WERI-Rb-1 (cell line): ENCODE data around the gene MAPK12.

Experiments used
- DNase-seq: peaks from one replicate; pipeline ENCODE4 v3.0.0-alpha.2; 2020
- H3K27ac ChIP-seq: fragments of 250-450 bp; sonication (Bioruptor Pico); 2 replicates; pipeline ENCODE4 v1.5.1; 2020; ENCODE audit warnings: mild to moderate bottlenecking, moderate library complexity
- H3K27me3 ChIP-seq: fragments of 250-450 bp; sonication (Bioruptor Pico); 2 replicates; pipeline ENCODE4 v1.5.1; 2021; ENCODE audit warnings: mild to moderate bottlenecking, low read depth, moderate library complexity; ENCODE audit not compliant: insufficient read depth, severe bottlenecking
- H3K36me3 ChIP-seq: fragments of 250-450 bp; sonication (Bioruptor Pico); 2 replicates; pipeline ENCODE4 v1.5.1; 2020; ENCODE audit warnings: mild to moderate bottlenecking, moderate library complexity
- H3K4me3 ChIP-seq: 2 replicates; pipeline ENCODE4 v1.5.1; 2011; ENCODE audit warnings: low read depth, mild to moderate bottlenecking, control low read depth, low read length
- H3K9me3 ChIP-seq: fragments of 250-450 bp; sonication (Bioruptor Pico); 2 replicates; pipeline ENCODE4 v1.5.1; 2021; ENCODE audit warnings: mild to moderate bottlenecking, moderate library complexity; ENCODE audit not compliant: severe bottlenecking
- CTCF ChIP-seq: IDR thresholded peaks from 2 replicates; pipeline ENCODE4 v1.5.1; 2011; ENCODE audit warnings: low read depth, mild to moderate bottlenecking, control low read depth, inconsistent platforms, low read length

The MAPK12 gene

GRCh38 chr22:50219800-50220602, 41.5 kb downstream of the MAPK12 start:
- Histone ChIP-seq H3K36me3 (peaks cover 82% of the 10 kb centered on the region), H3K27ac (no peak overlapping the region), H3K27me3 (no peaks in the 10 kb centered on the region), H3K4me3 (no peak overlapping the region), H3K9me3 (no peaks in the 10 kb centered on the region)
- no peak for DNase-seq
- no peak for TF ChIP-seq CTCF

GRCh38 chr22:50218996-50219727, 42.3 kb downstream of the MAPK12 start:
- Histone ChIP-seq H3K36me3 (peaks cover 86% of the 10 kb centered on the region), H3K4me3 (no peak overlapping the region), H3K27ac (no peak overlapping the region), H3K27me3 (no peaks in the 10 kb centered on the region), H3K9me3 (no peaks in the 10 kb centered on the region)
- DNase-seq, result peak; percentile 52
- no peak for TF ChIP-seq CTCF

GRCh38 chr22:50218153-50218995, 43.1 kb downstream of the MAPK12 start:
- Histone ChIP-seq H3K36me3 (peaks cover 89% of the 10 kb centered on the region), H3K27ac (no peak overlapping the region), H3K9me3 (no peaks in the 10 kb centered on the region), H3K27me3 (no peaks in the 10 kb centered on the region), H3K4me3 (no peak overlapping the region)
- no peak for TF ChIP-seq CTCF
- DNase-seq, result no peak

- Histone ChIP-seq H3K36me3 (peaks cover 88% of the 10 kb centered on the region), H3K27ac (no peak overlapping the region), H3K9me3 (no peaks in the 10 kb centered on the region), H3K27me3 (no peaks in the 10 kb centered on the region), H3K4me3 (no peak overlapping the region)
- no peak for TF ChIP-seq CTCF
- DNase-seq, result no peak
Observed at GRCh38 chr22:50217543-50218152, 43.8 kb downstream of the MAPK12 start.

GRCh38 chr22:50216684-50217520, 44.6 kb downstream of the MAPK12 start:
- H3K27me3 ChIP-seq, result no peaks in the 10 kb centered on the region
- TF ChIP-seq CTCF, result no peak
- H3K9me3 ChIP-seq, result no peaks in the 10 kb centered on the region
- H3K4me3 ChIP-seq, result no peak overlapping the region
- DNase-seq, result no peak
- no peak overlapping the region for H3K27ac ChIP-seq
- peaks cover 86% of the 10 kb centered on the region for H3K36me3 ChIP-seq
